HG03575 (cell line): ENCODE data around the gene TGFBR2.
A peak's percentile ranks its signal among the peaks of the same experiment; 100 is the strongest.

ENCODE experiments used
- ATAC-seq: cut with Tn5 transposase; IDR thresholded peaks from one replicate; pipeline ENCODE4 v1.9.1; 2021; ENCODE audit not compliant: unreplicated experiment, insufficient number of reproducible peaks, low FRiP score; ENCODE audit errors: extremely low read depth

The TGFBR2 gene

DNA sequence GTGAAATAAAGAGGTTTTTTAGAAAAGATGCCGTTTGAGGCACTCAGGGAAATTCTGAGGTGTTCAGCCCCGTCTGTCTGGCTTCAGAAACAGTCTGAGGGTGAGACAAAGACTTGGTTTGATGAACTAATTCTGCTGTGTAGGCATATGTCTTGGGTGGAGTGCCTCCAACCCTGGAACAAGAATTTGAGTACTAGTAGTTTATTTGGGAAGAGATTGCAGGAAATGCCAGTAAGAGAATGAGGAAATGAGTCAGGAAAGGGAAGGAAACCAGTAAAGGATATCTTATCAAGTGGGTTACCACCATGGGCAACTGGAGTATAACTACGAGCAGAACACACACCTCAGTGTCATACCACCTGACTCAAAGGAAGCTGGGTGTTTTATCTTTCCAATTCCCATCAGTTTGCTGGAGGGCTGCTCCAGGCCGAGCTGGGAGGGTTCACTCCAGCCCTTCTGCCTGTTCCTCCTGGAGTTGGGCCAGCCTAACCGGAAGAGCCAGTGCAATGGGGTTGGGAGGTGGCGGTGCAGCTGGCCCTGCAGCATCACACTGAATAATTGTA is 75.3 kb downstream of the TGFBR2 start:
- ATAC-seq, result no peak

GRCh38 chr3:30682434-30683155 is 76.2 kb downstream of the TGFBR2 start:
- ATAC-seq, result no peak

- no peak for ATAC-seq
Observed at GRCh38 chr3:30683769-30684168, 77.4 kb downstream of the TGFBR2 start.

DNA sequence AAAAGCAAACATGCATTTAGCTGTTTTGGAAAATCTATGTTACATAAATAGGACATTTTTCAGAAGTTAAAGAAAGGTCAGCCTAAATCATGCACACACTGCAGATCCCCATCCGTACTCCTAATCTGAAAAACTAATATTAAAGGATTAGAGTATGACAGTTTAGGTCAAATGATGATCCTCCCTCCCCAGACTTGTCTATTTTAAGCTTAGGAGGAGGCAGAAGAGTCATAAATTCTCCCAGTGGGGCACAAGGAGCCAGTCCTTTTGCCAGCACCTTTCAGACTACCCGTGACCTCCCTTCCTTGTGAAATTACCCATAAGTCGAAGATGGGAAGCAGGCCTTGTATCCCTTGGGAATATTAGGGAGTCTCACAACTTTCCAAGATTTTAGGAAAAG is 78.0 kb downstream of the TGFBR2 start:
- ATAC-seq, result no peak

GRCh38 chr3:30685267-30685667 is 78.9 kb downstream of the TGFBR2 start:
- no peak for ATAC-seq

GRCh38 chr3:30686176-30686575 is 79.8 kb downstream of the TGFBR2 start:
- ATAC-seq, result no peak

DNA sequence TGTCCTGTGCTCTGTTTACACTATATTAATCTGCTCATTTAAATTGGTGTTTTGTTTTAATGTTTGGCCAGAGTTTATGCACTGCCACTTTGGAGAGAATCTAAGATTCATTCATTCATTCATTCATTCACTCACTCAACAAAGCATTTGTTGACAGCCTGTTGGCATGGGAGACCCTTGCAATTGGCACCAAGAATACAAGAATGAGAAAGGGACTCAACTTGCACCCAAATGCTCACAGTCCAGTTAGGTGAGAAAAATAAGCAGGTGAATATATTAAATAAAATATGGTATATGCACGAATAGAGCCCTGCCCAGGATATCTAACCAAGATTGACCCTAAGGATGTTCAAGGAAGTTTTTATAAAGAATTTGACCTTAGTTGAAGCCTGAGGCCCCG is 80.4 kb downstream of the TGFBR2 start:
- no peak for ATAC-seq

- no peak for ATAC-seq
Observed at GRCh38 chr3:30687930-30688570, 81.6 kb downstream of the TGFBR2 start.

- no peak for ATAC-seq
Observed at GRCh38 chr3:30688776-30689641, 82.6 kb downstream of the TGFBR2 start.

GRCh38 chr3:30690199-30690598 is 83.8 kb downstream of the TGFBR2 start:
- ATAC-seq, result no peak

DNA sequence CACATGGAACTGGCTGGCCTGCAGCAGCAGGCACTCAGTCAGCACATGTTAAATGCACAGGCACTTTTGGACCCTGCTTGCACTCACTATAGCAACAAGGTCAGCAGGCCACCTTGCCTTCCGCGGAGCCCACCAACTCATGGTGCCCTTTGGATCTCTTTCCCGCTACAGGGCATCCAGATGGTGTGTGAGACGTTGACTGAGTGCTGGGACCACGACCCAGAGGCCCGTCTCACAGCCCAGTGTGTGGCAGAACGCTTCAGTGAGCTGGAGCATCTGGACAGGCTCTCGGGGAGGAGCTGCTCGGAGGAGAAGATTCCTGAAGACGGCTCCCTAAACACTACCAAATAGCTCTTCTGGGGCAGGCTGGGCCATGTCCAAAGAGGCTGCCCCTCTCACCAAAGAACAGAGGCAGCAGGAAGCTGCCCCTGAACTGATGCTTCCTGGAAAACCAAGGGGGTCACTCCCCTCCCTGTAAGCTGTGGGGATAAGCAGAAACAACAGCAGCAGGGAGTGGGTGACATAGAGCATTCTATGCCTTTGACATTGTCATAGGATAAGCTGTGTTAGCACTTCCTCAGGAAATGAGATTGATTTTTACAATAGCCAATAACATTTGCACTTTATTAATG is 85.0 kb downstream of the TGFBR2 start:
- no peak for ATAC-seq

DNA sequence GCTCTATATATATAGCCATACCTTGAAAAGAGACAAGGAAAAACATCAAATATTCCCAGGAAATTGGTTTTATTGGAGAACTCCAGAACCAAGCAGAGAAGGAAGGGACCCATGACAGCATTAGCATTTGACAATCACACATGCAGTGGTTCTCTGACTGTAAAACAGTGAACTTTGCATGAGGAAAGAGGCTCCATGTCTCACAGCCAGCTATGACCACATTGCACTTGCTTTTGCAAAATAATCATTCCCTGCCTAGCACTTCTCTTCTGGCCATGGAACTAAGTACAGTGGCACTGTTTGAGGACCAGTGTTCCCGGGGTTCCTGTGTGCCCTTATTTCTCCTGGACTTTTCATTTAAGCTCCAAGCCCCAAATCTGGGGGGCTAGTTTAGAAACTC is 85.5 kb downstream of the TGFBR2 start:
- no peak for ATAC-seq

DNA sequence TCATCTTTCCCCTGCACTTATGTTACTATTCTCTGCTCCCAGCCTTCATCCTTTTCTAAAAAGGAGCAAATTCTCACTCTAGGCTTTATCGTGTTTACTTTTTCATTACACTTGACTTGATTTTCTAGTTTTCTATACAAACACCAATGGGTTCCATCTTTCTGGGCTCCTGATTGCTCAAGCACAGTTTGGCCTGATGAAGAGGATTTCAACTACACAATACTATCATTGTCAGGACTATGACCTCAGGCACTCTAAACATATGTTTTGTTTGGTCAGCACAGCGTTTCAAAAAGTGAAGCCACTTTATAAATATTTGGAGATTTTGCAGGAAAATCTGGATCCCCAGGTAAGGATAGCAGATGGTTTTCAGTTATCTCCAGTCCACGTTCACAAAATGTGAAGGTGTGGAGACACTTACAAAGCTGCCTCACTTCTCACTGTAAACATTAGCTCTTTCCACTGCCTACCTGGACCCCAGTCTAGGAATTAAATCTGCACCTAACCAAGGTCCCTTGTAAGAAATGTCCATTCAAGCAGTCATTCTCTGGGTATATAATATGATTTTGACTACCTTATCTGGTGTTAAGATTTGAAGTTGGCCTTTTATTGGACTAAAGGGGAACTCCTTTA is 86.2 kb downstream of the TGFBR2 start:
- no peak for ATAC-seq

DNA sequence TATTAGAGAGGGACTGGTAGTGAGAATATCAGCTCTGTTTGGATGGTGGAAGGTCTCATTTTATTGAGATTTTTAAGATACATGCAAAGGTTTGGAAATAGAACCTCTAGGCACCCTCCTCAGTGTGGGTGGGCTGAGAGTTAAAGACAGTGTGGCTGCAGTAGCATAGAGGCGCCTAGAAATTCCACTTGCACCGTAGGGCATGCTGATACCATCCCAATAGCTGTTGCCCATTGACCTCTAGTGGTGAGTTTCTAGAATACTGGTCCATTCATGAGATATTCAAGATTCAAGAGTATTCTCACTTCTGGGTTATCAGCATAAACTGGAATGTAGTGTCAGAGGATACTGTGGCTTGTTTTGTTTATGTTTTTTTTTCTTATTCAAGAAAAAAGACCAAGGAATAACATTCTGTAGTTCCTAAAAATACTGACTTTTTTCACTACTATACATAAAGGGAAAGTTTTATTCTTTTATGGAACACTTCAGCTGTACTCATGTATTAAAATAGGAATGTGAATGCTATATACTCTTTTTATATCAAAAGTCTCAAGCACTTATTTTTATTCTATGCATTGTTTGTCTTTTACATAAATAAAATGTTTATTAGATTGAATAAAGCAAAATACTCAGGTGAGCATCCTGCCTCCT is 87.2 kb downstream of the TGFBR2 start:
- peak; percentile 92 for ATAC-seq

- no peak for ATAC-seq
Observed at GRCh38 chr3:30694148-30694547, 87.7 kb downstream of the TGFBR2 start.

- ATAC-seq, result no peak
Observed at GRCh38 chr3:30694668-30695067, 88.3 kb downstream of the TGFBR2 start.

DNA sequence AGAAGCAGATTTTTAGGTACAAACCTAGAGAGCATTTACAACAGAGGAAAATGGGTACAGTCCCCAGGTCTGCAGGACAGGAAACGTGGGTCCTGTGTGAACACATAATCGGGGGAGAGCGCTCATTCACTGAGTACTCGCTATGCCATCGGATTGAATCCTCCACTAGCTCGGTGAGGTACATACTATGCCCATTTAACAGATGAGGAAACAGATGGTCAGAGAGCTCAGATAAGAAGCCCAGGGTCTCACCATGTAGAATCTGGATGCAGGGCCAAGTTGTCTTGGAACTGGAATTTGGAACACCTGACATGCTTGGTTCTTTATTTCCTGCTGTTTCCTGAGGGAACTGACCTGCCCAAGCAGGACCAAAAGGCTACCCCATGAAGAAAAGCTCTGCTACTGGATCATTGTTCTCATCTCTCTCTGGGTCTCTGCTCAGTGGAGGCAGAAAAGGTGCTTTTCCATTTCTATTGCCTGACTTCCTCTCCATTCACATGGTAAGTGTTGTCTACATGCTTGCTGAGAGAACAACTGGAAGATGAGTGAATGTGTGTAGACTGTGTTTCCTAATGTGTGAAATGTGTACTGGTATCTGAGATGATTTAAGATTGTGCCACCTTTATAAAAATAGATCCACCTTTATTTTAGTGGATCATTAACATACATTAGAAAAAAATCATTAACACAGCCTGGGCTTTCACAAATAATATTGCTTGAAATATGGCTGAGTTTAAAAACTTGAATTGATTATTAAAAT is 89.1 kb downstream of the TGFBR2 start:
- ATAC-seq, result no peak

DNA sequence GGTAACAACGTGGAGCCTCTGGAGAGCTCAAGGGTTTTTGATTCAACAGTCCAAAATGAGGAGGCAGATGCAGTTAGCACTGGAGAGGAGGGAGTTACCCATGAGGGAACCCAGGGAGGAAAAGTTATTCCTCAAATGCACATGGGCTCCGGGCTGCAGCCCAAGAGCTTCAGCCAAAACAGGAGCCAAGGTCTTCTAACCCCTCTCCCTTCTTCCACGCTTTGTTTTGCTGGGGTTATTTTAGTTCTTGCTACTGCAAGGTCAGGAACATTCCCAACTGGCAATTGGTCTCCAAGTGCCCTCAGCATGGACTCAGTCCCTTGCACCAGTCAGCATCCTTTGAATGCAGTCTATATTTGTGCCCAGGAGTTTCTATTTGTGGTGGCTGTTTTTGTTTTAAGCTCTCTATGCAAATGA is 90.0 kb downstream of the TGFBR2 start:
- no peak for ATAC-seq
